GM21529 (cell line): ENCODE results near the gene CARMIL1.

Source experiments
- ATAC-seq: cut with Tn5 transposase; IDR thresholded peaks from one replicate; pipeline ENCODE4 v1.9.1; 2021; ENCODE audit not compliant: unreplicated experiment

CARMIL1 gene

GRCh38 chr6:25639653-25640052 is 360.5 kb downstream of the CARMIL1 start:
- no peak for ATAC-seq

GRCh38 chr6:25640446-25640845 is 361.3 kb downstream of the CARMIL1 start:
- ATAC-seq: no peak

- no peak for ATAC-seq
These were observed 361.7 kb downstream of the CARMIL1 start for GRCh38 chr6:25640891-25641290.

- no peak for ATAC-seq
These were observed 362.2 kb downstream of the CARMIL1 start for GRCh38 chr6:25641377-25641776.

- no peak for ATAC-seq
These were observed 362.9 kb downstream of the CARMIL1 start for GRCh38 chr6:25641940-25642666.

- ATAC-seq: no peak
These were observed 363.6 kb downstream of the CARMIL1 start for GRCh38 chr6:25642667-25643328.

GRCh38 chr6:25645916-25646315 is 366.7 kb downstream of the CARMIL1 start:
- ATAC-seq: no peak

GRCh38 chr6:25649611-25650010 is 370.4 kb downstream of the CARMIL1 start:
- ATAC-seq: no peak

GRCh38 chr6:25652007-25652515 is 372.9 kb downstream of the CARMIL1 start, which contains the start of gene SCGN:
Gene SCGN, plus strand, starts transcription at chr6:25652215. Its CDS starts 189 bp downstream, at chr6:25652404.
- no peak for ATAC-seq

- no peak for ATAC-seq
These were observed 376.5 kb downstream of the CARMIL1 start for GRCh38 chr6:25655723-25656122.

- no peak for ATAC-seq
These were observed 380.6 kb downstream of the CARMIL1 start for GRCh38 chr6:25659633-25660368.

- ATAC-seq: no peak
These were observed 381.3 kb downstream of the CARMIL1 start for GRCh38 chr6:25660512-25660911.

- no peak for ATAC-seq
These were observed 382.1 kb downstream of the CARMIL1 start for GRCh38 chr6:25661129-25661779.

GRCh38 chr6:25665455-25665854 is 386.3 kb downstream of the CARMIL1 start:
- no peak for ATAC-seq

- no peak for ATAC-seq
These were observed 390.2 kb downstream of the CARMIL1 start for GRCh38 chr6:25669413-25669812.
